T-cell (primary cell): ENCODE measurements around the gene MPZL3. TPM values are rescaled to one million over a fixed set of nuclear protein-coding genes. Genes with fewer than 3 reads are reported as not detected.
A peak's percentile ranks its signal among the peaks of the same experiment; 100 is the strongest.

Source experiments
- ATAC-seq, 4 experiments: fragments of 200-7000 bp in 3 of 4; fragments of 150-1000 bp in 1 of 4; cut with Tn5 transposase; replicated peaks in 1 of 4; 1 replicate in 3 of 4; 2 replicates in 1 of 4; pipeline ENCODE4 v1.10.0; 2021; ENCODE audit warnings: moderate library complexity in 3 of 4, mild to moderate bottlenecking in 2 of 4, moderate number of reproducible peaks in 1 of 4
- CTCF ChIA-PET, 2 donors: fragments of 300-600 bp; sonication (Branson Sonifier 250); formaldehyde crosslinking; loops; one replicate each; lab custom pipeline; 2022; ENCODE audit warnings: antibody characterized with exemption in 2 of 2; lab: Charles Lee
- POLR2A ChIA-PET, 2 donors: fragments of 300-600 bp; sonication (Branson Sonifier 250); formaldehyde crosslinking; loops; one replicate each; lab custom pipeline; 2022; ENCODE audit warnings: antibody characterized with exemption in 2 of 2; lab: Charles Lee
- DNase-seq, 35 experiments: peaks; one replicate each; pipeline versions ENCODE4 v3.0.0 to v3.0.0-alpha.2; 2013 to 2023
- H3K27ac ChIP-seq: one replicate; pipeline ENCODE4 v1.5.1; 2013; ENCODE audit warnings: low read length
- H3K27me3 ChIP-seq, 2 experiments: replicated peaks in 1 of 2; 1 replicate in 1 of 2; 2 replicates in 1 of 2; pipeline versions ENCODE4 v1.6.1 to v1.7.0; 2013; ENCODE audit warnings: low read length in 1 of 2, mixed read lengths in 1 of 2; ENCODE audit not compliant: control insufficient read depth in 2 of 2, insufficient read depth in 2 of 2; ENCODE audit errors: extremely low read depth in 1 of 2
- H3K36me3 ChIP-seq, 2 donors: 1 replicate in 1 of 2; 2 replicates in 1 of 2; pipeline versions ENCODE4 v1.6.1 to v1.7.0; 2013; ENCODE audit warnings: low read length in 1 of 2; ENCODE audit not compliant: control insufficient read depth in 2 of 2, insufficient read depth in 1 of 2; ENCODE audit errors: extremely low read depth in 1 of 2
- H3K4me1 ChIP-seq, 2 experiments: 1 replicate in 1 of 2; 2 replicates in 1 of 2; pipeline versions ENCODE4 v1.6.1 to v1.7.0; 2013; ENCODE audit warnings: low read length in 2 of 2, mixed read lengths in 1 of 2; ENCODE audit not compliant: insufficient read depth in 2 of 2, control insufficient read depth in 1 of 2; ENCODE audit errors: extremely low read depth in 1 of 2
- H3K4me3 ChIP-seq, 2 donors: 1 replicate in 1 of 2; 2 replicates in 1 of 2; pipeline versions ENCODE4 v1.5.1 to v1.7.0; 2013; ENCODE audit warnings: mild to moderate bottlenecking in 2 of 2, low read length in 1 of 2, moderate library complexity in 1 of 2; ENCODE audit not compliant: control insufficient read depth in 1 of 2; ENCODE audit errors: extremely low read depth in 1 of 2
- H3K9me3 ChIP-seq: 2 replicates; pipeline ENCODE4 v1.7.0; 2013
- H3K27ac Mint-ChIP-seq, 2 donors: one replicate each; pipeline ENCODE4 v1.8.0; 2020 to 2021; ENCODE audit warnings: mild to moderate bottlenecking in 2 of 2, mixed read lengths in 2 of 2
- H3K27me3 Mint-ChIP-seq, 2 donors: one replicate each; pipeline ENCODE4 v1.8.0; 2021 to 2022; ENCODE audit warnings: mixed read lengths in 2 of 2
- H3K36me3 Mint-ChIP-seq: one replicate; pipeline ENCODE4 v1.8.0; 2021; ENCODE audit warnings: mixed read lengths
- H3K4me1 Mint-ChIP-seq, 3 donors: one replicate each; pipeline ENCODE4 v1.8.0; 2020 to 2022; ENCODE audit warnings: mixed read lengths in 3 of 3, mild to moderate bottlenecking in 1 of 3
- H3K4me3 Mint-ChIP-seq, 3 donors: one replicate each; pipeline ENCODE4 v1.8.0; 2020 to 2022; ENCODE audit warnings: mild to moderate bottlenecking in 3 of 3, mixed read lengths in 3 of 3, moderate library complexity in 3 of 3
- H3K9me3 Mint-ChIP-seq, 3 donors: one replicate each; pipeline ENCODE4 v1.8.0; 2020 to 2022; ENCODE audit warnings: mixed read lengths in 3 of 3
- WGBS: methylation state at CpG from one replicate; pipeline ENCODE4 v1.1.5; 2013; ENCODE audit warnings: missing lambda C conversion rate; ENCODE audit not compliant: insufficient coverage; 5-methylcytosine and 5-hydroxymethylcytosine counted together
- total RNA-seq, 35 experiments: library from RNA in 6 of 35; stranded (reverse) in 6 of 35; fragments of 120-200 nt in 1 of 35; gene quantifications; one replicate each; pipeline versions ENCODE4 v1.2.1 to v1.2.4 and lab custom pipeline; 2013 to 2026

The MPZL3 gene
- total RNA-seq, 5 donors from 2014 or later (not counting 1 experiment from before 2014, with no cell fraction given): 9.8 to 25.2 (median 16.5) TPM

DNA sequence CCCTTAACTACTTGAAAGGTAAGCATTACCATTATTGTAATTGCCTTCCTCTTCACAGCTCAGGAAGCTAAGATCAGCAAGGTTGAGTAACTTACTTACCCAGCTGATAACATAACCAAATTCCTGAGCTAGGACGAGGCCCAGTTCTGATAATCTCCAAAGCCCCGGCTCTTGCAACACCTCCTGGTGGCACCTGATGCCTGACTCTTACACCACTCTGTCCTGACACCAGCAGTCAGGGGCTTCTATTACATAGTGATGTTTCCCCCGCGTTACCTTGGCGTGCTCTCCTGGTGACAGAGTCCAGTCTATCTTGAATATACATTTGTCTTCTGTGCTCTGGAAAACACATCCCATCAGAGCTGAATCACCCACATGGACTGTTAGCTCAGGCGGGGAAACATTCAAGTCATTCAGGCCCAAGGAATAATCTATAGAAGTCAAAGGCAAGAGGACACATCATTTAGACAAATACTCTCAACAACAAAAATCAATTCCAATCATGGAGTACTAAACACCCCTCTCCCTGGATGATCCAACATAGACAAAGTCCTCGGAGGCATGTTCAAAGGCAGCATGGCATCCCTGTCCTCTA lies 39.9 kb downstream of the MPZL3 start:
- no peaks in the 10 kb centered on the region for H3K9me3 Mint-ChIP-seq
- peaks cover 51% of the 10 kb centered on the region for H3K36me3 Mint-ChIP-seq
- CTCF ChIA-PET: interaction anchor here in 1 of 2 donors (0.6 to 1.4 kb wide), 4 partner anchors 9 to 49 kb away, joined by 3 to 6 read pairs (median 4); partner anchors contain the start of gene JAML
- 86% methylated on average over 7 of the region's 7 CpGs for WGBS
- Histone ChIP-seq H3K9me3 (no peaks in the 10 kb centered on the region), H3K4me3 (no peak overlapping the region), H3K4me1 (peaks cover 37 to 48% of the 10 kb centered on the region in 2 experiments), H3K27me3 (no peaks in the 10 kb centered on the region), H3K36me3 (peaks cover 0 to 46% of the 10 kb centered on the region in 2 donors), H3K27ac (no peak overlapping the region)
- POLR2A ChIA-PET: interaction anchor here in 1 of 2 donors (0.5 to 0.6 kb wide), 2 partner anchors 17 to 264 kb away, joined by 3 to 5 read pairs; no protein-coding TSS in a partner anchor
- ATAC-seq (no peak), DNase-seq (no peak)
- H3K27me3 Mint-ChIP-seq: no peaks in the 10 kb centered on the region
- H3K27ac Mint-ChIP-seq: peak overlapping the region; percentile 44 to 87
- peaks cover 75 to 77% (median 76%) of the 10 kb centered on the region in 3 donors for H3K4me1 Mint-ChIP-seq
- H3K4me3 Mint-ChIP-seq: no peak overlapping the region

DNA sequence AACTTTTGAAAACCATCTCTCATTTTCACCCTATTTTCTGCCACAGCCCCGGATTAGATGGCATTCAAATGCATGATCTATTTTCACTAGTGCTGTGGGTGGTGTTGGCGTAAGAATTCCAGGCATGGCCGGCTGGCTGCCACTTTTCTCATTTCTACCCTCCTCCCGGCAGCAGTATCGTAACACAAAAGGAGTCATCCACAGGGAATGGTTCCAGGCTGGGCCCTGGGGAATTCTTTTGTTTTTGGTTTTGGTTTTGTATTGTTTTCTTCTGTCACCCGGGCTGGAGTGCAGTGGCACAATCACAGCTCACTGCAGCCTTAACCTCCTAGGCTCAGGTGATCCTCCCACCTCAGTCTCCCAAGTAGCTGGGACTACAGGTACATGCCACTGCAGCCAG lies 41.2 kb downstream of the MPZL3 start:
- H3K27me3 Mint-ChIP-seq: no peaks in the 10 kb centered on the region
- H3K4me3 Mint-ChIP-seq: no peak overlapping the region
- Histone ChIP-seq H3K4me3 (no peak overlapping the region), H3K4me1 (peaks cover 37 to 45% of the 10 kb centered on the region in 2 experiments), H3K9me3 (no peaks in the 10 kb centered on the region), H3K27ac (no peak overlapping the region), H3K36me3 (peaks cover 0 to 46% of the 10 kb centered on the region in 2 donors), H3K27me3 (no peaks in the 10 kb centered on the region)
- peak overlapping the region; percentile 41 to 87 for H3K27ac Mint-ChIP-seq
- POLR2A ChIA-PET: interaction anchor here in 1 of 2 donors (0.6 to 0.7 kb wide), 2 partner anchors 49 to 86 kb away, joined by 3 read pairs; no protein-coding TSS in a partner anchor
- no CpG with 5 or more reads among the region's 6 CpGs for WGBS
- DNase-seq (no peak), ATAC-seq (no peak)
- peaks cover 58% of the 10 kb centered on the region for H3K36me3 Mint-ChIP-seq
- H3K4me1 Mint-ChIP-seq: peaks cover 65 to 77% (median 77%) of the 10 kb centered on the region in 3 donors
- CTCF ChIA-PET: interaction anchor here (0.5 to 1.4 kb wide), 4 partner anchors 11 to 142 kb away, joined by 3 to 6 read pairs (median 5); no protein-coding TSS in a partner anchor
- H3K9me3 Mint-ChIP-seq: no peaks in the 10 kb centered on the region

DNA sequence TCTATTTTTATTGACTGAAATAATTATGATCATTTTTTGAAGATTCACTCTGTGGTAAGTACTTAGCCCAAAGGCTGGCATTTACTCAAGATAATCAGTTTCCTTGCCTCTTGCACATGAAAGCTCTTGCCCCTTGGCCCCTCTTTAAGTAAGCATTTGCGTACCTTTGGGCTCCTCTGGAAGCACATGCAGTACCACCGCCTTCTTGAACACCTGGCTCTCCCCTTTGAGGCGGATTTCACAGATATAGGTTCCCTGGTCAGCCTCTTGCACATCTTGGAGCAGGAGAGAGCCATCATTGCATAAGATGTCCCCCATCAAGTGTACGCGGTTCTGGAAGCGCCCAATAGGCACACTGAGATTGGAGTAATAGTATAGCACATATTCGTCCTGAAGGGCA lies 41.8 kb downstream of the MPZL3 start:
- Mint-ChIP-seq H3K27me3 (no peaks in the 10 kb centered on the region), H3K27ac (peak overlapping the region; percentile 5 to 41), H3K4me1 (peaks cover 59 to 77% (median 76%) of the 10 kb centered on the region in 3 donors), H3K36me3 (peaks cover 58% of the 10 kb centered on the region), H3K9me3 (no peaks in the 10 kb centered on the region), H3K4me3 (no peak overlapping the region)
- ChIA-PET POLR2A (interaction anchor here in 1 of 2 donors (0.6 kb wide), 1 partner anchor 87 kb away, joined by 3 read pairs; no protein-coding TSS in a partner anchor), CTCF (interaction anchor here in 1 of 2 donors (0.6 kb wide), 1 partner anchor 14 kb away, joined by 3 read pairs; the partner anchor contains the start of gene JAML)
- no peaks in the 10 kb centered on the region for H3K9me3 ChIP-seq
- H3K27ac ChIP-seq: no peak overlapping the region
- peaks cover 39 to 44% of the 10 kb centered on the region in 2 experiments for H3K4me1 ChIP-seq
- DNase-seq (no peak), ATAC-seq (no peak)
- no peaks in the 10 kb centered on the region for H3K27me3 ChIP-seq
- WGBS: 95% methylated on average over 7 of the region's 7 CpGs
- H3K4me3 ChIP-seq: no peak overlapping the region
- peaks cover 0 to 52% of the 10 kb centered on the region in 2 donors for H3K36me3 ChIP-seq

DNA sequence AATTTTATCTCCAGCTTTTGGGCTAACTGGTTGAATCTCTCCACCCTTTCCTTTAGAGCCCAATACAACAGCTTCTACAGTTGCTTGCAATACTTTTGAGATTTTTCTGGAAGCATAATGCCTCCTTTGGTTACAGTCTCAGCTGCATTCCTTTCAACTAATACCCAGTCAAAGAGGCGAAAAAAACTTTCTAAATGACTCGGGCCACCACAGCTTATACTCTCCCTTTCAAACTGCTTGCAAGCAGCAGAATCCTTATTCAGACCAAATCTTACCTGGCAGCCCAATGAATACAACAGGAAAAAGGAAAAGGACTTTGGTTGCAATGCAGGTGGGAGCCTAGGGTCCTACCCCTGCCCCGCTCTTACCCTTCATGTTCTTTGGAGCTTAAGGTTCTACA lies 43.1 kb downstream of the MPZL3 start:
- ATAC-seq (no peak), DNase-seq (no peak)
- Histone ChIP-seq H3K27me3 (no peaks in the 10 kb centered on the region), H3K4me1 (peaks cover 37% of the 10 kb centered on the region in 2 experiments), H3K27ac (no peak overlapping the region), H3K36me3 (peaks cover 0 to 61% of the 10 kb centered on the region in 2 donors), H3K4me3 (no peak overlapping the region), H3K9me3 (no peaks in the 10 kb centered on the region)
- Mint-ChIP-seq H3K36me3 (peaks cover 56% of the 10 kb centered on the region), H3K4me1 (peaks cover 46 to 66% (median 63%) of the 10 kb centered on the region in 3 donors), H3K27me3 (no peaks in the 10 kb centered on the region), H3K27ac (peak overlapping the region; percentile 28 to 71), H3K4me3 (no peak overlapping the region), H3K9me3 (no peaks in the 10 kb centered on the region)
- CTCF ChIA-PET: interaction anchor here (1.0 to 1.9 kb wide), 2 partner anchors 10 to 11 kb away, joined by 3 to 10 read pairs; no protein-coding TSS in a partner anchor
- POLR2A ChIA-PET: interaction anchor here in 1 of 2 donors (0.6 kb wide), 1 partner anchor 79 kb away, joined by 3 read pairs; no protein-coding TSS in a partner anchor
- no CpG with 5 or more reads among the region's 3 CpGs for WGBS

DNA sequence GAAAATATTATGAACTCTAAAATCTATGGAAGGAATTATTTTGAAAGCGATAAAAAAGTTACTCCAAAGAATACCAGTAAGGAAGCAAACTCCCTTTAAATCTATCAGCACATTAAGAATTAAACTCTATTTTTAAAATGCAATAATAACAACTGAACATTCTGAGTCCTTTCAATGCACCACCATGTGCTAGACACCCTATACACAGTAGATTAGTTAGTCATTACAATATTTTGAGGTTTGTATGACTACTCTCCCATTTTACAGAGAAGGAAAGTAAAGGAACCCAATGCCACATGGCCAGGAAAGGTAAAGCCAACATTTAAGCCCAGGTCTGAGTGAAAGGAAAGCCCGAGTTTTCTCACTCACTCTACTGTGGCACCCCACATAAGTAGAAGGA lies 45.1 kb downstream of the MPZL3 start:
- Histone ChIP-seq H3K4me1 (peaks cover 37 to 43% of the 10 kb centered on the region in 2 experiments), H3K27me3 (no peaks in the 10 kb centered on the region), H3K27ac (peak overlapping the region; percentile 66), H3K36me3 (peaks cover 0 to 63% of the 10 kb centered on the region in 2 donors), H3K9me3 (no peaks in the 10 kb centered on the region), H3K4me3 (no peak overlapping the region)
- no peaks in the 10 kb centered on the region for H3K27me3 Mint-ChIP-seq
- ChIA-PET POLR2A (no interaction called here), CTCF (interaction anchor here in 1 of 2 donors (0.7 to 1.7 kb wide), 2 partner anchors 8 to 140 kb away, joined by 3 read pairs; no protein-coding TSS in a partner anchor)
- ATAC-seq: no peak
- H3K9me3 Mint-ChIP-seq: no peaks in the 10 kb centered on the region
- DNase-seq: no peak
- peaks cover 41% of the 10 kb centered on the region for H3K36me3 Mint-ChIP-seq
- peak overlapping the region in 1 of 2 donors; percentile 97 for H3K27ac Mint-ChIP-seq
- peaks cover 26 to 47% (median 44%) of the 10 kb centered on the region in 3 donors for H3K4me1 Mint-ChIP-seq
- H3K4me3 Mint-ChIP-seq: peak overlapping the region in 1 of 3 donors; percentile 43
- WGBS: no CpG with 5 or more reads among the region's 2 CpGs

DNA sequence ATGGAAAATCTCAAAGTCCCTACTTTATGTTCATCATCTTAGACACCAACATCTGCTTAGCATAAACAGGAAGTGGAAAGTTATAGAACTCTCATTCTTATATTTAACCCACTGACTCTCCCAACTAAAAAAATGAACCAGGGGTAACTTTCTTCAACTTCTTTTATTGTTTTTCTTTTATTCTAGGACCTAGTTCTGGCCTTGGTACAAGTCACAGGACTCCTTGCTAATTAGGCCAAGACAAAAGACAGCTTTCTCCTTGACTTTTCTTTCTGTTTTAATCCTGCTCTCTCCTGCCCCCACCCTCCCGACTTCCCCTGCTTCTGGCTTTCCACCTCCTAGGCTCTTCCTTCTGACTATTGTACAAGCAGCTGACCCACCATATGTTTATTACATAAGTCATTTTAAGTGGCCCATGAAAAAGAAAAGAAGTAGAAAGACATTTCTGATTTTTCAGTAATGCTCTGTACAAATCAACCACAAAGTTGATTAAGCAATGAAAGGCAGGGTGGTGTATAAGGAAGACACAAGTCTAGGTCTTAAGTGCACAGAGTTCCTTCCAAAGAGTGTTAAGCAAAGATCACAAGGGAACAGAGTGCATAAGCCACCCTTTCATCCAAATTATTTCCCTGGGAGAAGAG lies 45.7 kb downstream of the MPZL3 start:
- CTCF ChIA-PET: interaction anchor here in 1 of 2 donors (0.7 to 1.7 kb wide), 2 partner anchors 8 to 141 kb away, joined by 3 read pairs; no protein-coding TSS in a partner anchor
- Histone ChIP-seq H3K36me3 (peaks cover 0 to 57% of the 10 kb centered on the region in 2 donors), H3K27ac (peak overlapping the region; percentile 66), H3K4me1 (peaks cover 42 to 48% of the 10 kb centered on the region in 2 experiments), H3K9me3 (no peaks in the 10 kb centered on the region), H3K27me3 (no peaks in the 10 kb centered on the region), H3K4me3 (no peak overlapping the region)
- Mint-ChIP-seq H3K27me3 (no peaks in the 10 kb centered on the region), H3K9me3 (no peaks in the 10 kb centered on the region), H3K4me3 (peak overlapping the region; percentile 37 to 53 (median 43)), H3K36me3 (peaks cover 35% of the 10 kb centered on the region), H3K27ac (peak overlapping the region in 1 of 2 donors; percentile 97), H3K4me1 (peaks cover 20 to 41% (median 38%) of the 10 kb centered on the region in 3 donors)
- DNase-seq (peak in 1 of 35 experiments; percentile 24), ATAC-seq (peak in 3 of 4 experiments; percentile 32 to 39 (median 38))
- WGBS: 13% methylated on average over 1 of the region's 1 CpG
- POLR2A ChIA-PET: no interaction called here
